HG02763 (cell line): Measurements from ENCODE around the gene GALNT1.
A peak's percentile ranks its signal among the peaks of the same experiment; 100 is the strongest.

Experiments
- ATAC-seq: cut with Tn5 transposase; IDR thresholded peaks from one replicate; pipeline ENCODE4 v1.9.1; 2021; ENCODE audit warnings: mild to moderate bottlenecking, moderate library complexity; ENCODE audit not compliant: unreplicated experiment

GALNT1 gene

GRCh38 chr18:35581898-35582641 lies 530 bp downstream of the GALNT1 start:
- no peak for ATAC-seq

- no peak for ATAC-seq
Measured at GRCh38 chr18:35582899-35583558, 1.5 kb downstream of the GALNT1 start.

DNA sequence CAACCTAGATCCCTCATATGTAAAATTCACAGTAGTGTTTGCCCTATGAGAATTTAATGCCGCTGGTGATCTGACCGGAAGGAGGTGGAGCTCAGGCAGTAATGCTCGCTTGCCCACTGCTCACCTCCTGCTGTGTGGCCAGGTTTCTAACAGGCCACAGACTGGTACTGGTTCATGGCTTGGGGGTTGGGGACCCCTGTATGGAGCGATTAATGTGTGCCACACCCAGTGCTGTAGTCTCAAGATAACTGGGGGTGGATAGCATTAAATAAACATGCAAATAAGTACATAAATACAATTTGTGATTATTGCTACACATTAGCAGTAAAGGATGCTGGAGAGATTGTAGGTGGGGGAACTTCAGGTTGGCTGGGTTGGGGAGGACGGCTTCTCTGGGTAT lies 3.2 kb downstream of the GALNT1 start:
- ATAC-seq = no peak

DNA sequence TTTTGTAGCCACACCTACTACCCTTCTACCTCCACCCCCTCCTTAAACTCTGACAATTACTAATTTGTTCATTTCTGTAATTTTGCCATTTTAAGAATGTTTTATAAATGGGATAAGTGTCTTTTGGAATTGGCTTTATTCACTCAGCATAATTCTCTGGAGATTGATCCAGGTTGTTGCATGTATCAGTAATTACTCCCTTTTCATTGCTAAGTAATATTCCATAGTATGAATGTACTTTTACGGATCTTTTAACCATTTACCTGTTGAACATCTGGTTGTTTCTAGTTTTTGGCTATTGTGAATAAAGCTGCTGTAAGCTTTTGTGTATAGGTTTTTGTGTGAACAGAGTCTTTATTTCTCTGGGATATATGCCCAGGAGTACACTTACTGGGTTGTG lies 4.1 kb downstream of the GALNT1 start:
- ATAC-seq = no peak

DNA sequence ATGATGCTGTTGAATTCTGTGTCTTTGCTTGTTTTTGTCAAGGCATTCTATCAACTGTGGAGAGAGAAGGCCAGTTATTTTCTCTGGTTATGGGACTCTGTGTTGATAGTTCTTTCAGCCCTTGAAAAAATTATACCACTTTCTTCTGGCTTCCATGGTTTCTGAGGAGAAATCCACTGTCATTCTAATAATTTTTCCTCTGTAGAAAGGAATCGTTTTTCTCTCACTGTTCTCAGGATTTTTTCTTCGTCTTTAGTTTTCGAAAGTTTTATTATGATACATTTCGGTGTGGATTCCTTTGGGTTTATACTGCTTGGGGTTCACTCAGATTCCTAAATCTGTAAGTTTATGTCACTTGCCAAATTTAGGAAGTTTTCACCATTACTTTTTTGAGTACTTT lies 6.6 kb downstream of the GALNT1 start:
- no peak for ATAC-seq

DNA sequence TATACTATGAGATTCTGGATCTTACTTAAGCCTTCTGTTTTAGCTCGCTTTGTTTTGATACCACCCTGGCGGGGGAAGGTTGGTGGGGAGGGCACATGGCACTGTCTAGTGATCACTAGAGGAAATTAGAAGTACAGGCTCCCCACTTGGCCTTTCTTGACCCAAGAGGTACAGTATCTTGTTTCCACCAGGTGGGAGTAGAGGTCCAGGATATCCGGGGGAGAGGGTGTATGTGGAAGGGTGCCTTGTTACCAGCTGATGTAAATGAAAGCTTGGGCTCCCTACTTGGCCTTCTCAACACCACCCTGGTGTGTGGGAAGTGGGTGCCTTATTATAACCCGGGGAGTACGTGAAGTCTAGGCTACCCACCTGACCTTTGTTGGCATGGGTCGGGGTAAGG lies 7.5 kb downstream of the GALNT1 start:
- no peak for ATAC-seq

DNA sequence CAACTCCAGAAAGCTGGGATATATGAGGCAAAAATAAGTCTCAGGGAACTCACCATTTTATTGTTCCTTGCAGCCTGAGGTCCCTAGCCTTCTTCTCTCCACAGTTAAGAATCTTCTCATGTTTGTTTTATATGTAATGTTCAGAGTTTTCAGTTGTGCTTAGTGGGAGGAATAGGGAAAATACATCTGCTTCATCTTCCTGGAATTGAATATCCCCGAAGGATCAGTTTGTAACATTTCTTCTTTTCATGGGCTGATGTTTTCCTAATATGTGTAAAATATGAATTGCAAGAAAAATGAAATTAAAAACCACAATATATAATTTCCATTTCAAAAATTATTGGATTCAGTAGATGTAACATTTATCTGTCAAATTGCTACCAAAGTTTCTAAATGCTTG lies 8.0 kb downstream of the GALNT1 start:
- no peak for ATAC-seq

DNA sequence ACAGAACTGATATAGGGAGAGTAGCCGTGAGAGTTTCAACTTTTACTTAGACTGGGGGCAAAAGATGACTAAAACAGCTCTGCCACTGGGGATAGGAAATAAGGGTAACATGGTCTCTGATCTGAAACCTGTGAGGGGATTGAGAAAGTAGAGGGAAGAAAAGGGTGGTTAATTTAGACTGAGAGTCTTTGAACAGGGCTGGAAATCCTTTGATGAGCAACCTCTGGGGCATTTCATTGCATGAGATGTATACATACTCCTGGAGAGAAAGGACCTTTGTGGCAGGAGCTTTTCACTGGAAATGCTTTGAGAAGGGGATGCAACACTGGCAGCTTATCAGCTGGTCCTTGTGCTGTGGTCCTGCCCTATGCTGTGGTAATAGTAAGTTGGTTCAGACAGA lies 9.4 kb downstream of the GALNT1 start:
- ATAC-seq = no peak

- ATAC-seq = peak; percentile 99
Measured at GRCh38 chr18:35592298-35592697, 10.8 kb downstream of the GALNT1 start.

DNA sequence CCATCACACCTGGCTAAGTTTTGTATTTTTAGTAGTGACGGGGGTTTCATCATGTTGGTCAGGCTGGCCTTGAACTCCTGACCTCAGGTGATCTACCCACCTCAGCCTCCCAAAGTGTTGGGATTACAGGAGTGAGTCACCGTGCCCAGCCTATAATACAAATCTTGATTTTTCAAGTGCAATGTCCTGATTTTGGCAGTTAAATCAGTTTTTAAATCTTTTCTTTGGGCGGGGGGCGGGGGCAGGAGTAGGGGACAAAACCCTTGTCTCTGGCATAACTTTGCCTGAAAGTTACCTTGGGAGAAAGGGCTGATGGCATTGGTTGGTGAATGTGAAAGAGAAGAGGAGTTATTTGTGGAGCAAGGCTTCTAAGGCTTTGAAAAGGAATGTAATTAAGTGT lies 12.3 kb downstream of the GALNT1 start:
- ATAC-seq = no peak

DNA sequence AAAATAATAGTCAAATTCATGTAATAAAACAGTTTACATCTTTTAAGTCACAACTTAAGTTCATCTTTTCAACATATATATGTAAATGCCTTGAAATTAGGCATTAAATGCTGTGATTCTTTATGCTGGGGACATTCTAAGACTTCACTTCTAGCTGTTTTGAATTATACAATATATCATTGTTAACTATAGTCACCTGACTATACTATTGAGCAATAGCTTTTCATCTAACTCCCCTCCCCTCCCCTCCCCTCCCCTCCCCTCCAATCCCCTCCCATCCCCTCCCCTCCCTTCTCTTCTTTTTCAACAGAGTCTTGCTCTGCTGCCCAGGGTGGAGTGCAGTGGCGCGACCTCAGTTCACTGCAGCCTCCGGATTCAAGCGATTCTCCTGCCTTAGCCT lies 16.2 kb downstream of the GALNT1 start:
- ATAC-seq = no peak

- ATAC-seq = no peak
Measured at GRCh38 chr18:35602193-35602820, 20.8 kb downstream of the GALNT1 start.

GRCh38 chr18:35603008-35603407 lies 21.5 kb downstream of the GALNT1 start:
- no peak for ATAC-seq

GRCh38 chr18:35603528-35603927 lies 22.0 kb downstream of the GALNT1 start:
- no peak for ATAC-seq

DNA sequence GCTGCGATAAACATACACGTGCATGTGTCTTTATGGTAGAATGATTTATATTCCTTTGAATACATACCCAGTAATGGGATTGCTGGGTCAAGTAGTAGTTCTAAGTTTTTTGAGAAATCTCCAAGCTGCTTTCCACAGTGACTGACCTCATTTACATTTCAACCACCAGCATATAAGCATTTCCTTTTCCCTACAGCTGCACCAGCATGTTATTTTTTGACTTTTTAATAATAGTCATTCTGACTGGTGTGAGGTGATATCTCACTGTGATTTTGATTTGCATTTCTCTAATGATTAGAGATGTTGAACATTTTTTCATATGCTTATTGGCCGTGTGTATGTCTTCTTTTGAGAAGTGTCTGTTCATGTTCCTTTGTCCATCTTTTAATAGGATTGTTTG lies 22.8 kb downstream of the GALNT1 start:
- ATAC-seq = no peak

- ATAC-seq = no peak
Measured at GRCh38 chr18:35605686-35606417, 24.3 kb downstream of the GALNT1 start.

DNA sequence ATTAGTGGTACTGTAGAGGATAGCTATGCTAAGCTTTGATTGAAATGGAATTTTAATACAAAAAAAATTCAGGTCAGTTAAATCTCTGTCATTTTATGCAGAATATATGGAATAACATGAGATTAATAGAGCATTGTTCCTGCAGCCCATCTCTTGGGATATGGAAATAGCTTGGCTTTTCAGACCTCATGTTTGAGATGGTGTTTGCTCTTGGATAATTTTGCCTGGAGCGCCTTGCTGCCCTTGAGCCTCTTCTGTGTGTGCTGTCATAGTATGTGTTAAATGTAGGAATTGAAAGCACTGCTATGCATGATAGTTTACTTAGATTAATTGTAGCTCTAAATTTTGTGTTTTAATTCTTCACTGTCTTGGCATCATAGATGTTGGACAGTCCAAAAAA lies 27.7 kb downstream of the GALNT1 start:
- ATAC-seq = no peak

DNA sequence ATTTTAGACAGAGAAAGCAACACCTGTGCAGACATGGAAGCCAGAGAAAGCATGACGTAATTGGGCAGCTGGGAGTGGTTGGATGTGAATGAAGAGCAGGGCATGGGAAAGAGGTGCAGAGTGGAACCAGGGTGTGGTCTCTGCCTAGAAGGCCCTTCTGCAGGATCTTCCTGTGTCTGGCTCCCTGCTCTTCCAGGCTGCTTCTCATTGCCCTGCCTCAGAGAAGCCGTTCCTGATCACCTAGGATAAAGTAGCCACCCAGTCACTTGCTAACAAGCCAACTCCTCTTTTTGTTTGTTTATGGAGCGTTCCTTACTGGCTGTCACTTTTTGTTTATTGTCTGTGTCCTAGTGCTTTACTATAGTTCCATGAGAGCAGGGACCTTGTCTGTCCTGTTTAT lies 28.5 kb downstream of the GALNT1 start:
- ATAC-seq = no peak

DNA sequence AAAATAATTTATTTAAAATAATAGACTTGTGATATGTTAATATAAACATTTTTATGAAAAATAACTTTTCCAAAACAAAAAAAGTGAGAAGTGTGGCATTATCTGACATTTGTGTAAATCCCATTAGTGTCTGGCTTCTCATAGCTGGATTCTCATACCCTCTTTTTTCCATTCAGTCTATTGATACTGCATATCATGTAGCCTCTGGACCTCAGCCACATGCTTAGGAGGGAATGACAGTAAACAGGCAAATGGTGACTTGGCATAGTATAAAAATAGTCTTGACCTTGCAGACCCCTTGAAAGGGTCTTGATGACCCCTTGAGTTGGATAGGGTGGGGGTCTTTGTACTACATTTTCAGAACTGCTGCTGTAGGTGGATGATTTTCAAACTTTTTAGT lies 29.2 kb downstream of the GALNT1 start:
- ATAC-seq = no peak

DNA sequence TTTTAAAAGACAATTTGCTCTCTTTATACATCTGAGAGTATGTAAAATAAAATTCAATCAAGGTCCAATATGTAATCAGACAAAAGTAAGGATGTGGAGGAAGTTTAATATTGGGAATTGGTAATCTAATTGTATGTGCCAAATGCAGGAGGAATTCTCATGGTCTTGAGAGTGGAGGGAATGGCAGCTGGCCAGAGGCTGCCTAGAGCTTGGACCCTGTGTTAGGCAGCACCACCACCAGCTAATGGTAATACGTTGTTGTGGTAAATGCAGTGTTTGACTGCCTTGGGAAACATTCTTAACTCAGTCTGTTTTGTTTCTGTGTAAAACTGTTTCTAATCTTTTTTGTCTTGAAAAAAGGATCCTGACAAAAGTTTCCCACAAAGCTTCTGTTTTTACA lies 30.0 kb downstream of the GALNT1 start:
- ATAC-seq = no peak

DNA sequence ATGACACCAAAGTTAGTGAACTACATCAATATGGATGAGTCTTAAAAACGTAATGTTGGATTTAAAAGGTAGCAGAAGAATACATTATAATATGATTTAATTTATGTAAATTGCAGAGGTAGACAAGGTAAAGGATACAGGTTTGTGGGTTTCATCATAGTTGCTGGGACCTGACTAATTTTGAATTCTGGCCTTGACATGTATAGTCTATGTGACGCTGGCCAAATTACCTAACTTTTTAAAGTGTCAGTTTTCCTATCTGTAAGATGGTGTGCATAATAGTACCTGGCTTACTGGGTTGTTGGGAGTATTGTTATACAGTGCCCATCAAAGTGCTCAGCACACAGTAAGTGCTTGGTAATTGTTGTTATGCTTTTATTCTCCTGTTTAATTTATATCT lies 34.5 kb downstream of the GALNT1 start:
- no peak for ATAC-seq
